ENCODE results near the gene BRD9. TPM values are rescaled to one million over a fixed set of nuclear protein-coding genes. Genes with fewer than 3 reads are reported as not detected.

Gene BRD9
- total and polyA plus RNA-seq, 2 of the 13 experiments (the other 11 are each of a cell fraction or from before 2014, with no cell fraction given) = 5.2 to 22.9 TPM

- DNase-seq (ENCODE audit: low spot score) = no peak
- peaks cover 39% of the 10 kb centered on the region for H3K4me1 ChIP-seq (ENCODE audit: insufficient read depth, low read length)
- H3K27ac ChIP-seq (ENCODE audit: extremely low read length, insufficient read depth, low read length) = no peak overlapping the region
- H3K4me2 ChIP-seq (ENCODE audit: low read depth, low read length) = no peak overlapping the region
- no peaks in the 10 kb centered on the region for H3K36me3 ChIP-seq (replicated peaks in 1 of 2; ENCODE audit: control insufficient read depth in 1 of 2, insufficient read depth in 2 of 2, low read length in 2 of 2)
- ChIA-PET CTCF (ENCODE audit: low intra/inter-chr PET ratio, low total read pairs) (no interaction called here), POLR2A (no interaction called here)
- no peak overlapping the region for H3K9ac ChIP-seq (ENCODE audit: insufficient read depth, low read depth, low read length)
- no peak overlapping the region for H3K4me3 ChIP-seq (replicated peaks in 1 of 3; ENCODE audit: insufficient read depth in 1 of 3, low read depth in 2 of 3, low read length in 3 of 3)
- H3K79me2 ChIP-seq (ENCODE audit: insufficient read depth, low read length) = no peaks in the 10 kb centered on the region
- ATAC-seq = no peak
- H3K27me3 ChIP-seq (ENCODE audit: control insufficient read depth in 1 of 2, insufficient read depth in 2 of 2, low read length in 2 of 2) = peaks cover 0 to 17% of the 10 kb centered on the region in 2 experiments; a peak in 3 of 5 replicates
- TF ChIP-seq ZNF691 (CRISPR knock-in tag; IDR thresholded peaks at IDR 0.05; ENCODE audit: borderline replicate concordance, low read depth) (no peak), PRDM15 (CRISPR knock-in tag; IDR thresholded peaks at IDR 0.05) (peak; percentile 91)
- FAIRE-seq = no peak
- in situ Hi-C loops (cut with HindIII; ENCODE audit: extremely low pct_ligation_motif_present, low pct_unique_long_range_greater_than_20kb) (no loop called here), intact Hi-C loops (cut with micrococcal nuclease; ENCODE audit: unreplicated experiment) (loop anchor here (5.0 kb wide), 1 partner anchor 40 kb away; the partner anchor contains the start of genes BRD9 and TRIP13)
- H2AFZ ChIP-seq (ENCODE audit: low read length) = no peak overlapping the region
- WGBS (ENCODE audit: low lambda C conversion rate) = 4% methylated on average over 5 of the region's 5 CpGs
- no peaks in the 10 kb centered on the region for H3K9me3 ChIP-seq (ENCODE audit: low read length)
- BruUV-seq (replicated peaks) = no TSS peak
- peaks cover 2% of the 10 kb centered on the region; the same call in 1 of the 2 replicates for H4K20me1 ChIP-seq (ENCODE audit: insufficient read depth, low read length)
These were observed 40.6 kb downstream of the BRD9 start for GRCh38 chr5:852018-852417.

- H2AFZ ChIP-seq (ENCODE audit: low read length) = no peak overlapping the region
- peaks cover 1 to 17% of the 10 kb centered on the region in 2 experiments; a peak in 3 of 5 replicates for H3K27me3 ChIP-seq (ENCODE audit: control insufficient read depth in 1 of 2, insufficient read depth in 2 of 2, low read length in 2 of 2)
- H3K4me2 ChIP-seq (ENCODE audit: low read depth, low read length) = peak overlapping the region; percentile 89
- intact Hi-C loops (cut with micrococcal nuclease; ENCODE audit: unreplicated experiment) = loop anchor here (5.0 kb wide), 1 partner anchor 41 kb away; the partner anchor contains the start of genes BRD9 and TRIP13
- H3K36me3 ChIP-seq (replicated peaks in 1 of 2; ENCODE audit: control insufficient read depth in 1 of 2, insufficient read depth in 2 of 2, low read length in 2 of 2) = no peaks in the 10 kb centered on the region
- H4K20me1 ChIP-seq (ENCODE audit: insufficient read depth, low read length) = peaks cover 2% of the 10 kb centered on the region; the same call in 1 of the 2 replicates
- H3K27ac ChIP-seq (ENCODE audit: extremely low read length, insufficient read depth, low read length) = no peak overlapping the region
- H3K79me2 ChIP-seq (ENCODE audit: insufficient read depth, low read length) = no peaks in the 10 kb centered on the region
- BruUV-seq (replicated peaks) = no TSS peak
- DNase-seq (ENCODE audit: low spot score) (no peak), ATAC-seq (no peak), FAIRE-seq (no peak)
- peaks cover 39% of the 10 kb centered on the region for H3K4me1 ChIP-seq (ENCODE audit: insufficient read depth, low read length)
- peak overlapping the region in 1 of 3 experiments; percentile 71; a peak in 1 of 6 replicates for H3K4me3 ChIP-seq (replicated peaks in 1 of 3; ENCODE audit: insufficient read depth in 1 of 3, low read depth in 2 of 3, low read length in 3 of 3)
- H3K9ac ChIP-seq (ENCODE audit: insufficient read depth, low read depth, low read length) = peak overlapping the region; percentile 63; the same call in 1 of the 2 replicates
- CTCF ChIA-PET (ENCODE audit: low intra/inter-chr PET ratio, low total read pairs) = no interaction called here
- TF ChIP-seq SETDB1 (CRISPR knock-in tag; IDR thresholded peaks at IDR 0.05; ENCODE audit: borderline replicate concordance) (no peak), ZNF263 (CRISPR knock-in tag; IDR thresholded peaks at IDR 0.05) (0 out of 2 replicates have a peak, but pooled peaks have one; percentile 27), KDM2A (CRISPR knock-in tag; IDR thresholded peaks at IDR 0.05; ENCODE audit: borderline replicate concordance, low read depth) (0 out of 2 replicates have a peak, but pooled peaks have one; percentile 2), ZNF770 (CRISPR knock-in tag; IDR thresholded peaks at IDR 0.05) (peak; percentile 42; the same call in 1 of the 2 replicates)
- H3K9me3 ChIP-seq (ENCODE audit: low read length) = no peaks in the 10 kb centered on the region
- in situ Hi-C loops (cut with HindIII; ENCODE audit: extremely low pct_ligation_motif_present, low pct_unique_long_range_greater_than_20kb) = no loop called here
- 25% methylated on average over 13 of the region's 16 CpGs for WGBS (ENCODE audit: low lambda C conversion rate)
- POLR2A ChIA-PET = no interaction called here
These were observed 41.0 kb downstream of the BRD9 start for GRCh38 chr5:851553-851952.

Data from HepG2 (cell line).